ENCODE results near the gene CYP26C1. TPM values are rescaled to one million over a fixed set of nuclear protein-coding genes. Genes with fewer than 3 reads are reported as not detected.

Gene CYP26C1
- total and polyA plus RNA-seq, 8 donors, result 0.04 to 0.17 (median 0.09) TPM; not detected in 1

GRCh38 chr10:93063144-93063976 is 2.8 kb downstream of the CYP26C1 start:
- peak in 1 of 6 donors; percentile 57 for DNase-seq
- H3K9me3 ChIP-seq, result no peaks in the 10 kb centered on the region
- FAIRE-seq, result no peak
- peaks cover 0 to 3% (median 0%) of the 10 kb centered on the region in 3 donors for H3K4me1 ChIP-seq
- no peak for TF ChIP-seq CTCF (IDR thresholded peaks at IDR 0.05)
- no peak overlapping the region for H3K27ac ChIP-seq
- peak overlapping the region in 1 of 4 donors; percentile 31 for H3K4me3 ChIP-seq
- ATAC-seq, result no peak
- no peaks in the 10 kb centered on the region for H3K36me3 ChIP-seq
- 38 to 40% methylated on average over 41 to 43 of the region's 43 CpGs for WGBS, 2 donors
- intact Hi-C loops (cut with DNase I), result no loop called here
- H3K27me3 ChIP-seq, result no peaks in the 10 kb centered on the region

DNA sequence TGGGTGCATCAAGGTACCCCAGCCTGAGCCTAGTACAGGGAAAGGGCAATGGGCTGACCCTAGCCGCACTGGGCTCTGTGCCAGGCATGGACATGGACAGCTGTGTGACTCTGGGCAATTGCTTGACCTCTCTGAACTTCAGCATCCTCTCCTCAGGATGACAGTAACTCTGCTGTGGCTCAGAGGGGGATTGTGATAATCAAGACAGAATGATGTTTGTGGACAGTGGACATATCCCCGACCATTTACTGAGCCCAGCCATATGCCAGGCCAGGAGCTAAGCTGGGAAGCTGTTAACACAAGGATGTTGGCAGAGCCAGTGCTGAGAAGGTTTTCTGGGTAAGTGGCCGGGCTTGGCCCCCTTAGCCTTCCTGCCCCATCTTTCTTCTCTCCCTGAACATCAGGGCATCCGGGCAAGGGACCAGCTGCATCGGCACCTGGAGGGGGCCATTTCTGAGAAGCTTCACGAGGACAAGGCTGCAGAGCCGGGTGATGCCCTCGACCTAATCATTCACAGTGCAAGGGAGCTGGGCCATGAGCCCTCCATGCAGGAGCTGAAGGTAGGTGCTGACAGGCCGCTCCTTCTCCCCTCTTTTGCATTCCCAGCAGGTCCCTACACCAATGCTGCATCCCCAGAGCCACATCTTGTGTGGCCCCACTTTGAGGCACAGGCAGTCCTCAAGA is 3.5 kb downstream of the CYP26C1 start:
- 67 to 86% methylated on average over 9 of the region's 9 CpGs for WGBS, 2 donors
- no peaks in the 10 kb centered on the region for H3K27me3 ChIP-seq
- intact Hi-C loops (cut with DNase I), result no loop called here

GRCh38 chr10:93064874-93065660 is 4.5 kb downstream of the CYP26C1 start:
- intact Hi-C loops (cut with DNase I), result no loop called here
- FAIRE-seq, result no peak
- Histone ChIP-seq H3K4me3 (no peak overlapping the region), H3K36me3 (no peaks in the 10 kb centered on the region), H3K4me1 (peaks cover 0 to 3% (median 0%) of the 10 kb centered on the region in 3 donors), H3K9me3 (no peaks in the 10 kb centered on the region), H3K27me3 (no peaks in the 10 kb centered on the region), H3K27ac (no peak overlapping the region)
- 66 to 71% methylated on average over 12 of the region's 12 CpGs for WGBS, 2 donors
- TF ChIP-seq CTCF (IDR thresholded peaks at IDR 0.05), result no peak
- no peak for ATAC-seq
- no peak for DNase-seq

More for the DNA sequence above, 3.5 kb downstream of the CYP26C1 start:
- no peak overlapping the region for H3K4me3 ChIP-seq
- DNase-seq (no peak), FAIRE-seq (no peak), ATAC-seq (no peak)
- no peaks in the 10 kb centered on the region for H3K36me3 ChIP-seq
- peaks cover 0 to 3% (median 0%) of the 10 kb centered on the region in 3 donors for H3K4me1 ChIP-seq
- TF ChIP-seq CTCF (IDR thresholded peaks at IDR 0.05), result no peak
- H3K9me3 ChIP-seq, result no peaks in the 10 kb centered on the region
- no peak overlapping the region for H3K27ac ChIP-seq

GRCh38 chr10:93065675-93066543 is 5.3 kb downstream of the CYP26C1 start:
- WGBS, 2 donors, result 19 to 23% methylated on average over 62 to 81 of the region's 81 CpGs
- peaks cover 0 to 3% (median 0%) of the 10 kb centered on the region in 3 donors for H3K4me1 ChIP-seq
- no peaks in the 10 kb centered on the region for H3K36me3 ChIP-seq
- H3K27me3 ChIP-seq, result no peaks in the 10 kb centered on the region
- H3K9me3 ChIP-seq, result no peaks in the 10 kb centered on the region
- TF ChIP-seq CTCF (IDR thresholded peaks at IDR 0.05), result no peak
- no peak for ATAC-seq
- intact Hi-C loops (cut with DNase I), result no loop called here
- no peak for DNase-seq
- H3K27ac ChIP-seq, result no peak overlapping the region
- no peak for FAIRE-seq
- no peak overlapping the region for H3K4me3 ChIP-seq
